ENCODE measurements around the gene GSN.

GRCh38 chr9:121232251-121232650, 35.7 kb upstream of the GSN start:
- no peak for TF ChIP-seq CTCF (IDR thresholded peaks at IDR 0.05; ENCODE audit: low read depth, low read length)
- no peak for TF ChIP-seq POLR2A (IDR thresholded peaks at IDR 0.05; ENCODE audit: extremely low read depth, insufficient read length)
- TF ChIP-seq MAX (IDR thresholded peaks at IDR 0.05; ENCODE audit: low read depth, low read length), result no peak
